Neural progenitor cell (in vitro differentiated cells): ENCODE data around the gene DYNLT5. TPM values are rescaled to one million over a fixed set of nuclear protein-coding genes. Genes with fewer than 3 reads are reported as not detected.
"Not testable (repeated sequence)": the region's sequence is repeated elsewhere in the genome, so short reads cannot be mapped to it uniquely, and the experiment has no call there.

Experiments used
- DNase-seq: peaks from one replicate; pipeline ENCODE4 v3.0.0-alpha.2; 2016; ENCODE audit warnings: low spot score
- H2AFZ ChIP-seq: fragments of 200-600 bp; sonication (generic); replicated peaks from 2 replicates; pipeline ENCODE4 v1.6.1; 2016; ENCODE audit warnings: antibody characterized with exemption
- H3F3A ChIP-seq: fragments of 200-600 bp; sonication (generic); 2 replicates; pipeline ENCODE4 v1.6.1; 2016; ENCODE audit warnings: antibody characterized with exemption, low read depth
- H3K27ac ChIP-seq: fragments of 200-600 bp; sonication (generic); 2 replicates; pipeline ENCODE4 v1.5.1; 2016; ENCODE audit warnings: mild to moderate bottlenecking
- H3K27me3 ChIP-seq: fragments of 200-600 bp; sonication (generic); 2 replicates; pipeline ENCODE4 v1.6.1; 2016; ENCODE audit warnings: mild to moderate bottlenecking, moderate library complexity
- H3K36me3 ChIP-seq: fragments of 200-600 bp; sonication (generic); 2 replicates; pipeline ENCODE4 v1.5.1; 2016
- H3K4me1 ChIP-seq: fragments of 200-600 bp; sonication (generic); 2 replicates; pipeline ENCODE4 v1.6.1; 2016; ENCODE audit warnings: mixed run types
- H3K4me2 ChIP-seq: fragments of 200-600 bp; sonication (generic); 2 replicates; pipeline ENCODE4 v1.6.1; 2016
- H3K4me3 ChIP-seq: fragments of 200-600 bp; sonication (generic); 2 replicates; pipeline ENCODE4 v1.5.1; 2016
- H3K79me2 ChIP-seq: fragments of 200-600 bp; sonication (generic); 2 replicates; pipeline ENCODE4 v1.6.1; 2016; ENCODE audit warnings: low read depth
- H3K9ac ChIP-seq: fragments of 200-600 bp; sonication (generic); 2 replicates; pipeline ENCODE4 v1.6.1; 2016
- H3K9me3 ChIP-seq: fragments of 200-600 bp; sonication (generic); 2 replicates; pipeline ENCODE4 v1.5.1; 2016; ENCODE audit warnings: low read depth
- H4K20me1 ChIP-seq: fragments of 200-600 bp; sonication (generic); 2 replicates; pipeline ENCODE4 v1.6.1; 2016; ENCODE audit warnings: low read depth
- H3K27ac Mint-ChIP-seq: 3 replicates; pipeline ENCODE4 v1.8.0; 2021; ENCODE audit warnings: mixed read lengths
- H3K27me3 Mint-ChIP-seq: 2 replicates; pipeline ENCODE4 v1.8.0; 2022; ENCODE audit warnings: low read depth, mild to moderate bottlenecking, inconsistent platforms, moderate library complexity, mixed read lengths; ENCODE audit not compliant: insufficient read depth
- H3K36me3 Mint-ChIP-seq: 3 replicates; pipeline ENCODE4 v1.8.0; 2021; ENCODE audit warnings: mixed read lengths
- H3K4me1 Mint-ChIP-seq: 3 replicates; pipeline ENCODE4 v1.8.0; 2021; ENCODE audit warnings: mixed read lengths
- H3K4me3 Mint-ChIP-seq: 3 replicates; pipeline ENCODE4 v1.8.0; 2021; ENCODE audit warnings: mild to moderate bottlenecking, moderate library complexity, mixed read lengths
- H3K9me3 Mint-ChIP-seq: 3 replicates; pipeline ENCODE4 v1.8.0; 2020; ENCODE audit warnings: mixed read lengths
- CTCF ChIP-seq: fragments of 200-600 bp; sonication (generic); IDR thresholded peaks from 2 replicates; pipeline ENCODE4 v1.5.1; 2017; ENCODE audit warnings: antibody characterized with exemption, mild to moderate bottlenecking
- EZH2 ChIP-seq: fragments of 200-600 bp; sonication (generic); IDR thresholded peaks from 2 replicates; pipeline ENCODE4 v1.6.1; 2017; ENCODE audit warnings: antibody characterized with exemption, mild to moderate bottlenecking, moderate library complexity
- EZH2phosphoT487 ChIP-seq: fragments of 200-600 bp; sonication (generic); IDR thresholded peaks from 2 replicates; pipeline ENCODE4 v1.6.1; 2017; ENCODE audit warnings: antibody characterized with exemption
- total RNA-seq: library from RNA; depleted of rRNA; stranded (reverse); fragments of >200 nt; gene quantifications from 2 replicates; pipeline ENCODE4 v1.2.3, GENCODE V29; 2015; ENCODE audit warnings: low replicate concordance

Gene DYNLT5
- total RNA-seq, 1 donor from 2014 or later, result 0.22 TPM

GRCh38 chr1:66779475-66780078, 27.3 kb downstream of the DYNLT5 start:
- Mint-ChIP-seq H3K4me3 (no peak overlapping the region), H3K36me3 (no peaks in the 10 kb centered on the region), H3K27me3 (peaks cover 4% of the 10 kb centered on the region), H3K9me3 (peaks cover 10% of the 10 kb centered on the region), H3K4me1 (no peaks in the 10 kb centered on the region), H3K27ac (no peak overlapping the region)
- H3F3A ChIP-seq, result no peaks in the 10 kb centered on the region
- no peak overlapping the region for H3K4me3 ChIP-seq
- no peaks in the 10 kb centered on the region for H3K4me1 ChIP-seq
- no peak overlapping the region for H3K4me2 ChIP-seq
- TF ChIP-seq EZH2phosphoT487, result no peak
- TF ChIP-seq EZH2, result no peak
- no peak for TF ChIP-seq CTCF
- H3K9me3 ChIP-seq, result no peaks in the 10 kb centered on the region
- H3K27ac ChIP-seq, result no peak overlapping the region
- DNase-seq, result no peak
- no peaks in the 10 kb centered on the region for H3K79me2 ChIP-seq
- H3K9ac ChIP-seq, result no peak overlapping the region
- H4K20me1 ChIP-seq, result no peaks in the 10 kb centered on the region
- H3K36me3 ChIP-seq, result no peaks in the 10 kb centered on the region
- H2AFZ ChIP-seq, result no peak overlapping the region
- no peaks in the 10 kb centered on the region for H3K27me3 ChIP-seq

DNA sequence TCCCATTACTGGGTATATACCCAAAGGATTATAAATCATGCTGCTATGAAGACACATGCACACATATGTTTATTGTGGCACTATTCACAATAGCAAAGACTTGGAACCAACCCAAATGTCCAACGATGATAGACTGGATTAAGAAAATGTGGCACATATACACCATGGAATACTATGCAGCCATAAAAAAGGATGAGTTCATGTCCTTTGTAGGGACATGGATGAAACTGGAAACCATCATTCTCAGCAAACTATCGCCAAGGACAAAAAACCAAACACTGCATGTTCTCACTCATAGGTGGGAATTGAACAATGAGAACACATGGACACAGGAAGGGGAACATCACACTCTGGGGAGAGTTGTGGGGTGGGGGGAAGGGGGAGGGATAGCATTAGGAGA, 33.5 kb downstream of the DYNLT5 start:
- not testable (repeated sequence) for H3K9ac ChIP-seq, DNase-seq, H3K4me1 ChIP-seq, H3K79me2 ChIP-seq, H3K27ac ChIP-seq, H3F3A ChIP-seq, H3K9me3 Mint-ChIP-seq, H3K4me3 Mint-ChIP-seq, H3K36me3 Mint-ChIP-seq, H3K4me1 Mint-ChIP-seq, H2AFZ ChIP-seq, H3K27ac Mint-ChIP-seq, H3K36me3 ChIP-seq, H3K4me2 ChIP-seq, H3K27me3 Mint-ChIP-seq, H3K4me3 ChIP-seq, H3K9me3 ChIP-seq, H4K20me1 ChIP-seq, H3K27me3 ChIP-seq

DNA sequence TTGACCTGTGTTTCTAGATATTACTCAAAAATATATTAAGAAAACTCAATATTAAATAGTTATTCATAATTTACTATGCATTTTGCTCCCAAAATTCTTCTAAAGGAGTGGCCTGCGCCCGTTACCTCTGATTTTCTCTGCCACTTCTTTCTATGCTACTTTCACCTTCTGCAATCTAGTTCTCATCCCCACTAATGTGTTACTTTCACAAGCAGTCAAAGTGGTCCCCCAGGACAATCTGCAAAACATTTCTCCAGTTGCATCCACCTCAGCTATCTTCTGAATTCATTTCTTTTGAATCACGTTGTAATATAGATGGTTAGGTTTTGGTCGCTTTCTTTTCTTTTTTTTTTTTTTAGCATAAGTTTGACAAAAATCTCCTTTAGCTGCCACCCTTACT, 35.4 kb downstream of the DYNLT5 start:
- no peaks in the 10 kb centered on the region for H3K9me3 ChIP-seq
- no peak overlapping the region for H3K27ac Mint-ChIP-seq
- H3K4me1 Mint-ChIP-seq, result no peaks in the 10 kb centered on the region
- H2AFZ ChIP-seq, result no peak overlapping the region
- no peak for DNase-seq
- no peak overlapping the region for H3K4me2 ChIP-seq
- H3K79me2 ChIP-seq, result no peaks in the 10 kb centered on the region
- H3K4me1 ChIP-seq, result no peaks in the 10 kb centered on the region
- H3K4me3 ChIP-seq, result no peak overlapping the region
- H3K27me3 ChIP-seq, result no peaks in the 10 kb centered on the region
- no peaks in the 10 kb centered on the region for H3K27me3 Mint-ChIP-seq
- H3K36me3 Mint-ChIP-seq, result no peaks in the 10 kb centered on the region
- H3K36me3 ChIP-seq, result no peaks in the 10 kb centered on the region
- no peak overlapping the region for H3K27ac ChIP-seq
- no peaks in the 10 kb centered on the region for H3F3A ChIP-seq
- H3K9ac ChIP-seq, result no peak overlapping the region
- H3K9me3 Mint-ChIP-seq, result no peaks in the 10 kb centered on the region
- no peak for TF ChIP-seq CTCF
- TF ChIP-seq EZH2, result no peak
- TF ChIP-seq EZH2phosphoT487, result no peak
- H4K20me1 ChIP-seq, result no peaks in the 10 kb centered on the region
- H3K4me3 Mint-ChIP-seq, result no peak overlapping the region

GRCh38 chr1:66788231-66788939, 36.1 kb downstream of the DYNLT5 start:
- Histone ChIP-seq H2AFZ (no peak overlapping the region), H3K4me1 (no peaks in the 10 kb centered on the region), H3F3A (no peaks in the 10 kb centered on the region), H3K27ac (no peak overlapping the region), H3K4me3 (no peak overlapping the region), H3K36me3 (no peaks in the 10 kb centered on the region), H3K9ac (no peak overlapping the region), H3K79me2 (no peaks in the 10 kb centered on the region), H3K4me2 (no peak overlapping the region), H3K9me3 (no peaks in the 10 kb centered on the region), H4K20me1 (no peaks in the 10 kb centered on the region), H3K27me3 (no peaks in the 10 kb centered on the region)
- TF ChIP-seq CTCF (no peak), EZH2 (no peak), EZH2phosphoT487 (no peak)
- H3K9me3 Mint-ChIP-seq, result no peaks in the 10 kb centered on the region
- no peaks in the 10 kb centered on the region for H3K36me3 Mint-ChIP-seq
- no peak overlapping the region for H3K4me3 Mint-ChIP-seq
- H3K27ac Mint-ChIP-seq, result no peak overlapping the region
- H3K4me1 Mint-ChIP-seq, result no peaks in the 10 kb centered on the region
- DNase-seq, result no peak
- H3K27me3 Mint-ChIP-seq, result no peaks in the 10 kb centered on the region
